OCI-LY3 (cell line): ENCODE results near the gene ASB5.

Experiments
- CTCF ChIP-seq: fragments of 200-600, 300-600 bp; sonication (generic); IDR thresholded peaks from 2 replicates; pipeline ENCODE4 v1.5.1; 2014; ENCODE audit warnings: antibody characterized with exemption, low read length, low read depth
- EZH2phosphoT487 ChIP-seq: fragments of 200-600 bp; shearing (Covaris generic); IDR thresholded peaks from 2 replicates; pipeline ENCODE4 v1.6.1; 2018; ENCODE audit warnings: antibody characterized with exemption, mixed run types, low read depth

- TF ChIP-seq EZH2phosphoT487 (no peak), CTCF (no peak)
Observed at GRCh38 chr4:176241703-176242102, 27.3 kb downstream of the ASB5 start.
